Midbrain (tissue), 1 donor: ENCODE measurements around the gene UMAD1.

Experiments used
- DNase-seq: peaks from one replicate; lab custom pipeline; 2025; lab: John Stamatoyannopoulos, UW

UMAD1 gene

DNA sequence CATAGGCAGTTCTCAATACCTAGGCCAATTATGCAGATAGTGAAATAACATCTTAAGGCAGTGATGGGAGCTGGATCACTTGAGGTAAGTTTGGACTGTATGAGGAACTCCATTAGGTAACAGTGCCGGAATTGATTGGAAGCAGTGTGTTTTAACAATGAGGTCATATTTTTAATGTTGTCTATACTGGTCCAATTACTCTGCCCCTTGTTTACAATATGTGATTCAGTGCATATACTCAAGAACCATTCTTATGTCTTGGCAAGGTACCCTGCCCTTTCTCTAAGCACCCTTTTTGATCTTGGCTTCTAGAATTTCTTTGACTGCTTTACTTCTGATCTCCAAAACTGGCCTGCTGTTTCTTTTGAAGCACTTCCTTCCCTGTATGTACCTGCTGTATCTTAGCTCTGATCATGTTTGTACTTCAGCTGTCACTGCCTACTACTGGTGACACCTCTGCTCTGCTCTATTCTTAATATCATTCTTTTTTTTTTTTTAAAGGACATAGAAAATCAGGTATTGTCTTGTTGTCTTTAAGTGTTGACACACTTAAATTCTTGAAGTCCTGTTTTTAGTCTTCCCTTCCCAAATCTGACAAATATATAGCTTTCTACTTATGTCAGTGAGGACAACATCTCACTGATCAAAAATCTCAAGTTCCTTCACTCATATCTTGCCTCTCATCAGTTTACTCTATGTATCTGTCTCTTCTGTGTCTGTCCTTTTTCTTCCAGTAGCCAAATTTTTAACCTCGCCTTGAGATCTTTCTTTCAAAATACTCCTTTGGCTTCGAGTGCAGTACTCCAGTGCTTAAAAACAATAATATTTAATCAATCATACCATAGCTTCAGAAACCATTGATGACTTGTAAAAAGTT lies 124.2 kb downstream of the UMAD1 start:
- no peak for DNase-seq

DNA sequence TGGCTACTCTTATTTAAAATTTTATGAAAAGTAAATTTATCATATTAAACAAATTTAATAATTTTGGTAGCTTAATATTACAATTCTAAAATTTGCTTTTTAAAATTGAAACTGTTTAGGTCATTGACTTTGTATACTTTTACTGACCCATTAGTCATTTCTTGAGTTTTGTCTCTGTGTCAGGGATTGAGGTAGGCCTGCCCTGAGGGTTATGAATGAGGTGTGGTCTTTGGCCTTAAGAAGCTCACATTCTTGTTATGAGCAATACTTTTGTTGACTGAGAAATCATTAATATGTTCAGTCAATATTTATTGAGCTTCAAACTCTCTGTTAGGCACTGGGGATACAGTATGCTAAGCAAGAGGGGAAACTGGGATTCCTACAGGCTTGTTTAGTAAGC lies 124.9 kb downstream of the UMAD1 start:
- no peak for DNase-seq

DNA sequence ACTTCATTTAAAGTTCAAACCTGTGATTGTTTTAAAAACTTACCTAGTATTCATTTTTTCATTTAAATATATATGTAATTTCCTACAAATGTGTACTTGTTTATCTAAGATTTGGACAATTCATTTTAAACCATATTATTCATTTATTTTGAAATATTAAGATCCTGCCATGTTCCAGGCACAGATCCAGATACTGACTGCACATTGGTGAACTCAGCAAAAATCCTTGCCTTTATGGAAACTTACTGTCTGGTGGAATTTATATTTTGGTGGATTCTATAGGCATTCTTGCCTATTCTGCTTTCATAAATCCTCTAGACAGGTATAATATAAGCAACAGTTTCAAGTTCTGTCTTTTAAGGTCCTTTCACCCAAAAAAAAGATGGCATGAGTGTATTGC lies 126.1 kb downstream of the UMAD1 start:
- no peak for DNase-seq

DNA sequence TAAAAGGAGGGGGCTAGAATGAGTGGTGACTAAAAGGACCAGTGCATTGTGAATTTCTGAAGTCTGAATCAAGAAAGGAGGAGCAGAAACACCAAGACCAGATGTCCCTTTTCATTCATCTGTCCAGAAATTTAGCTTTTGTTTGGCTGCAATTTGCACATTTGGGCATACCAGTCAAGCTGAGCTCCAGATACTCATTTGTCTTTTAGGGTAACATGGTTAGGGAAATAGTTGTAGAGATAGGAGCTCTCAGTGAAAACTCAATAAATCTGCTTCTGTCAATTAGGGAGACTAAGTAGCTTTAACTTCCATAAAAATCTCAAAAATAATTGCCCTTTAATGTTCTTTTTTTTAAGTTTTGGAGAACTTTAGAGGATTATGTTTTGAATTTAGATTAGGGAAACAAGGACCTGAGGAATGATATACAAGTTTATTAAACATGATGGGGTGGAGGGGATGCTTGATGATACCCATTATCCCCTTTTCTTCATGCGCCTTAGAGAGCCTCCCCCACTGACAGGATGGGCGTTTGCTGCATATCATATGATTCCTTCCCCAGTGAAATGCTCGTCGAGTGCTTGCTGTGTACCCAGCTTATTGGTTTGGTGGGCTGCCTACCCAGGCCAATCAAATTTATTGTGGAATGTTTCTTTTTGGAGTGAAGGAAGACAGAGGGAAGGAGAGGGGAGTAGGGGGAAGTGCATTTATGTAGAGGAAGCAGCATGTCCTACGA lies 128.6 kb downstream of the UMAD1 start:
- DNase-seq: no peak

DNA sequence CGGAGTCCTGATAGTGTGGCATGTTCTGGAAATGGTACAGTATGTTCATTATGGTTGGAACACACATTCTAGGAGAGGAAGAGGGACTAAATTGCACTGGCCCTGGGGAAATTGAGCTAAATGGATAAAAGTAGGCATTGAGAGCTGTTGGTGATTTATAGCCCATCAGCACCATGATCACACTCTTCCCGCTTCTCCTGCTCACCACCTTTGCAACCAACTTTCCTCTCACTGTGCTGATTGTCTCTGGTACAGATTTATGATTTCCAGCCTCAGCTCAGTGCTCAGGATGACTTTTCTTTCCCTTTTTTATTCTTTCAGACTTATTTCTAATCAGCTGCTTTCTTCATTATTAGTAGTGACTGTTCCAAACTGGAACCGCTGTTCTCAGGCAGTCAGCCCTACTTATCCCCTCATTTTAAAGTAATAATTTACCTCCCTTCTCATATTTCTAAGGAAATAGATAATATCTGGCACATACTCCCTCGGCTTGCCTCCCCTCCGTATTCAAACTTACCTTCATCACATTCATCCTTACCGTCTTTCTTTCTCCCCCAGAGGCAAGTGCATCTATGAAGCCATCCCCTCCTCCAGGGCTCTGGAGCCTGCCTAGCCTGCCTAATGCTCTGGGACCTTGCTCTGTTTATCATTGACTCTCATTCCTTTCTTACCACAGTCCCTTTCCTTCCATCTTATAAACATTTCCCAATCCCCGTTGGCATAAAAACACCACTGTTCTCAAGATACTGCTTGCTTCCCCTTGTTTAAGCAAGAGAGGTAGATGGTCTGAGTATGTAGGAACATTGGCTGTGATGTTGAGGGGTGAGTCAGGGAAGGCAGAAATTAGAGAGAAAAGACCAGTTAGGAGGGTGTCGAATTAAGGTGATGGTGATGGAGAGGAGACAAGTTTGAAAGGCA lies 129.4 kb downstream of the UMAD1 start:
- no peak for DNase-seq

DNA sequence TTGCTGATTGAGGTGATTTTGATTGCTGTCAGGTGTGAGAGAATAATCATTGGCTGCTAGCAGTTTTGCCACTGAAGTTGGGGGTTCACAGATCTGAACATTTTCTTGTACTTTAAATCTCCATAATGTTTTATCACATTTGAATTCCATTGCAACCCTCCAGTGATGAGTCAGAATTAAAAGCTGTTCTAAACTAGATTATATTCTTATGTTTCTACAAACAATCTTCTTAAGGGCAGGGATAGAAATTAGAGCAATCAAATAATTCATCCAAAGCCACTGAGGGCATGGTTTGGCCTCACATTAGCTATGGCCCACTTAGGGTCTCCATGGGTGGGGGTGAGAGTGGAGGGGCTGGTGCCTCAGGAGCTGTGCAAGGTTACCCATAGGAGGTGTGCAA lies 130.9 kb downstream of the UMAD1 start:
- DNase-seq: no peak

DNA sequence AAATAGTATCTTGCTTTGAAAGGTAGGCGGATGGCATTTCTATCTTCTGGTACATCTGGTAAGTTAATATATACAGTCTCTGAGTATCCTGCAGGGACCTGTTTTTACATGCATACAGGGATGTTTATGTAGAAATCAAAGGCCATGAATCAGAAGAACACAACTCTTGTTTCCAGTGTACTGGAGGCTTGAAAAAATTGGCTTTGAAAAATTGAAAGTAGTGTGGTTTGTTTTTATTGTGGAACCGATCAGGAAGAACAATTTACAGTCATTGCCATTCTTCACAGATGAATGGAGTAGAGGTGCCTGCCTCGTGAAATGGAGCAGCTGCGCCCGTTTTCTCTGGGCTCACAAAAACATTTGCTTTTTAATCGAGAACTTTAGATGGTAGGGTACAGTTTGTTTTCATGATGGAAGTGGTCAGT lies 131.9 kb downstream of the UMAD1 start:
- no peak for DNase-seq

DNA sequence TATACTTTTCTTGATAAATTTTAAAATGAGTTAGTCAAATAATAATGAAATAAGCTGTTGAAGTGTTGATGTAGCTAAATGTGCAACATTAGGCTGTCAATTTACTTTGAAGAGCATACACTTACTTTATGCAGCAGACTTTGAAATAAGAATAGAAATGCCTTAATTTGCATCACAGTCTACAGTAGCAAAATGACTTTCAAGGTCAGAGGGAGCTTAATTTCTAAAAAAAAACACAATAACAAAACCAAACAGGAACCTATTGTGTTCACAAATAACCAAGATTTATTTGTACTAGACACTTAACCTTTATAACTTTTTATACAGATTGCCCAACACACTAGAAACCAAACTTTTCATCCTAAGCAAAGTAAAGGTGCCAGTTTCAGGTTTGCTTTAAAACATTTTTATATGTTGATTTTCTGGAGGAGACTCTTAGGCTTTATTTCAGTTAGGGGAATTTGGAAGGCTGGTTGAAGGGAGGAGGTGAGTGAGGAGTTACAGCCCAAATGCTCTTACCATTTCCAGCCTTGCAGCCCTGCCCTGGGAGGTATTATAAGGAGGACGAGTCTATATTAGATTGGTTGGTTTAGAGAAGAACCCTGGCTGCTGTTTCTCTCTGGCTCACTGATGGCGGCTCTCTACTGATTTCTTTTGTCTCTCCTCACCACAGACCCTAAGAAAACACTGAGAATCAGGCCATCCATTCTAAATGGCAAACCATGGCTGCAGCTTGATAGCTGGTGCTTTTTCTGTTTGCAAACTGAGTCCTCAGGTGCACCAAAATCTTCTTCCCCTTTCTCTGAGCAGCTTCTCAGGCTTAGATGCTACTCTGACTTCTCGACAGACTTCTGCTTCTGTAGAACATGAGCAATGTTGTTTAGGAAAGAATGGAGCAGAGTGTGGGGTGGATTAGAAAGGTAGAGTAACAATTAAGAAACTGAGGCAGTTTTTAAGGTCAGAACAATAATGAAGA lies 133.1 kb downstream of the UMAD1 start:
- DNase-seq: no peak

DNA sequence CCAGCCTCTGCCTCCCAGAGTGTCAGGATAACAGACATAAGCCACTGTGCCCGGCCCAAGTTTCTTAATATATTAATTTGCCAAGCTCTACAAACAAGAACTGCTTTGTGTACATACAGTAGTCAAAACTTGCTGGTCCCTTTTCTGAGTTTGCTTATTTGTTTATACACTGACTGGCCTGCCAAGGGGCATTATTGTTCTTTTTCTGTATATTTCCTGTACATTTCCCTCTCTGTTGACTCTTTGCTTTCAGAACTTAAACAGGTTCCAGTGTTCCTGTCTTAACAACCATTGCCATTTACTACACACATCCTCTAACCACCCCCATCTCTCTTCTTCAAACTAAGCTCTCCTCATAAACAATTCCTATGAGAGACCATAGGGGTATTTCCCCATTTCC lies 139.3 kb downstream of the UMAD1 start:
- DNase-seq: no peak

DNA sequence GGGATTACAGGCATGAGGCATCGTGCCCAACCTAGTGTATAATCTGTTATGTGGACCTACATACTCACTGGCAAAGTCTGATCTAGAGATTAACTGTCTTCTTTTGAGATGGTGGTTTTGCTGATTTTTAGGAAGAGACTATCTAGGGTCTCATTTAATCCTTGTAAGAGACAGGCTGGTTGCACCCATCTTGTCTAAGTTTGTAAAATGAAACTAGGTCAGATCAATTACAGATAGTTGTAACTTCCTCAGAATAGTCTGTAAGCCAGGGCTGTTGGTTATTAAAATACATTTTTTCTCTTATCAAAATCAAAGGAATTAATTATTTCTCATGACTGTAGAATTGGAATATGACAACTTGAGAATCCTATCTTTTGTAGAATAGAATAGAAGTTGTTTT lies 142.4 kb downstream of the UMAD1 start:
- DNase-seq: no peak

DNA sequence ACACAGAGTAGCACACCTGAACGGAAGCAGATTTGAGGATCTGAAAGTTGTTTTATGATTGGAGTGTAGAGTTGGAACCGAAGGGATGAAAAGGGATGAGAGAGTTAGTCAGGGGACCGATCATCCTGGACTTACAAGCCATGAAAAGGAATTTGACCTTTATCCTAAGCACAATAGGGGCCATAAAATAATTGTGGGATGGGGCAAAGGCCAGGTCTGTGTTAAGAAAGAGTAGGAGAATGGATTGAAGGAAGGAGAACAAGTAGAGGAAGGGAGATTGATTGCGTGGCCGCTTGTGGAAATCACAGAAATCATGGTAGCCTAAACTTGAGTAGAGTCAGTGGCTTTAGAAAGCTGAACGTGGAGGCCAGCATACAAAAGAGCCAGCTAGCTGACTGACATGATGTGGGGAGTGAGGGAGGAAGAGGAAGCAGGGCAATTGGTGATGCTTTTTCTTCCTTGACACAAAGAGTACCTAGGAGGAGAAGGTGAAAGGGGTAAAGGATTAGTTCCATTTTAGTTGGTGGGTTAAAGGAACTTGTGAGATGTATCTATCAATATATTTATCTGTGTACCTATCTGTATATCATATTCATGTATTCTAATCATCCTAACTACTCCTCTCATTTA lies 144.9 kb downstream of the UMAD1 start:
- DNase-seq: no peak

DNA sequence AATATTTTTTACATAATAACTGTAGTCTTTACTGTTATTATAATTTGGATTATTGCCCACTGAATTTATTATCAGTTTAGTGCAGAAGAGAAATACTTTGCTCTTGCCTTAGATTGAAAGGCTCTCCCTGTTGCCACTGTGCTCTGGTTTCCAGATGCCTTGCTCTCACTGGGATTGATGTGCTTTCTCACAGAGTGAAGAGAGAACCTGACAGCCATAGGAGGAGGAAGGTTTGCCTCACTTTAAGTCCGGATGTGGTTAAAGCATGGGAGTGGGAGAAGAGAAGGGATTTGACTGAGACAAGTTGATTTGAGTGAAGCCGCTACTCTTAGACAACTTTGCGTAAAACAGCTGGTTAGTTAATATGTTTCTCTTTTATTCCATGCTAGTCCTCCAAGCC lies 146.0 kb downstream of the UMAD1 start:
- DNase-seq: no peak

DNA sequence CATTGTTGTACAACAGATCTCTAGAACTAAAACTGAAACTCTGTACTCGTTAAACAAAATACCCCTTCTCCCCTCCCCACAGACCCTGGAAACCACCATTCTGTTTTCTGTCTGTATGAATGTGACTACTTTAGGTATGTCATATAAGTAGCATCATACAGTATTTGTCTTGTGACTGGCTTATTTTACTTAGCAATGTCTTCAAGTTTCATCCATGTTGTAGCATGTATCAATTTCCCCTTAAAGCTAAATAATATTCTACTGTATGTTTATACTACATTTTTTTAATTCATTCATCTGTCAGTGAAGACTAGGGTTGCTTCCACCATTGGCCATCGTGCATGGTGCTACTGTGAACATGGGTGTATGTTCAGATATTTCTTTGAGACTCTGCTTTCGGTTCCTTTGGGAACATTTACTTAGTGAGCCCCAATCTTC lies 149.0 kb downstream of the UMAD1 start:
- DNase-seq: no peak

DNA sequence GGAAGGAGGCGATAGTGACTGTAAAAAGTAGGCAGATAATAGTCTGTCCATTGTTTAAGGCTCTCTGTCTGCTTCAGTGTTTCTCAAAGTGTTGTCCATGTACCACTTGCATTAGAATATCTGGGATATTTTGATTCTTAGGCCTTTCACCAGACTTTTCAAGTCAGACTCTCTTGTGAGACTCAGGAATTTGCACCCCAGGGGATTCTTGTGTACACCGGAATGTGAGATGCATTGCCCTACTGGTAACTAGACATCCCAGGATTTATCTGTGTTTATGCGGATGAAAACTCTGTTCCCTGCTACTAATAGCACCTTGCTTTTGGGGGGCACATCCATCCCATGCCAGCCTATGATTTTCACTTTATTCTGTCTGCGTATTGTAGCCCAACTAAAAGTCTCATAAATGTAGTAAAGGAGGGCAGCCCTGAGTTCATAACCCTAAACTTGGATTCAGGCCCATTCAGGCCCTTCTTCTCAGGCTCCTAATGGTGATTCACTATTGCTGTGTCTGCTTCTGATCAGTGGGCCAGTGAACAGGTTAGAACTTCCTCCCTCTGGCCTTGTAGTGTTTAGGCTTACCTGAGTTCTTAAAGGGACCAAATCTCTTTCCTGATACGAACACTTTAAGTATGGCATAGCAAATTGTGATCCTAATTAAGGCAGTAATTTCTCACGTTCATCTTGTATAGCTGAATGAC lies 149.6 kb downstream of the UMAD1 start:
- DNase-seq: no peak

DNA sequence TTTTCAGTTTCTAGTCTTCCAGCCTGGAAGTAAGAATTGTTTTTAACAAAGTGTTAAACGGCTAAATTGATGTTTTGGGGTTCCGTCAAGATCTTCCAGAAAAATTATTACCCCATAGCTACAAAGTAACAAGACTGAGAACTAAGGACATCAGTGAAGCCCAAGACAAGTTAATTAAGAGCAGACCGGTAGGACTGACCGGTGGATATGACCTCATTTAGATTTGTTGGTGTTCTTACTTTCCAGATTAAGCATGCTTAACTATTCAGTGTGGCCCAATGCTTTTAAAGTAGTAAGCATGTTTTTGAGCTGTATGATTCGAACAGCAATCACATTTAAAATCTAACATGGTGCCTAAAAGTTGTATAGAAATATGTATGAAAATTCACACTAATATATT lies 151.0 kb downstream of the UMAD1 start:
- DNase-seq: no peak

DNA sequence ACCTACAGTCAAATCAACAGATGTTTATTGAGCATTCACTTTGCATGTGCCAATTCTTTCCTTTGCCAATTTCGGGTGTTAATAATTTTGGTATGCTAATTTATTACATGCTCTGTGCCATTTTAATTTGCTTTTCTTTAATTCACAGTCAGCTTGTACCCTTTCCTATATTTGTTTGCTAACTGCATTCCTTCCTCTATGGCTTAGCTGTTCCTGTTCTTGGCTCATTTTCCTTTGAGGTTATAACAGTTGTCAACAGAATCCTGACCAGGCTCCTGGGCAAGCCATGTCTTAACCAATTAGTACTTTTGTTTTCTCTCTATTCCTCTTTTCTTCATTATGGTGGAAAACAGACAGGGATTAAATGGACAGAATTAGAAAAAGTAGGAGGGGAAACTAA lies 151.5 kb downstream of the UMAD1 start:
- DNase-seq: no peak

DNA sequence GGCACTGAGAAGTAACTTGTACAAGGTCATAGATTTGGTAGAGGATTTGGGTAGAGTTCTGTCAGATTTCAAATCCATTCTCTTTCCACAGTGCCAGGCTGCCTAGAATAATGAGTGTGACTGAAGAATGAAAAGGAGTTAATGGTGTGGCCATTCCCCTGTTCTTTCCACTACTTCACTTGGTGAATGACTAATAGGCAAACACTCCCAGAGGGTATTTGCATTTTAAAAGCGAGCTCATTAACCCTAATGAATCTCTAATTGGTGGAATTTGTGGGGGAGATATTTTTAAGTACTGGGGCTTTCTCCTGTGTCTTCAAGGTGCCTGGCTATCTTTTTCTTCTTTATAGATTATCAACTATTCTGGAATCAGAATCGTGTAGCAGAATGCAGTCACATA lies 152.7 kb downstream of the UMAD1 start:
- no peak for DNase-seq

DNA sequence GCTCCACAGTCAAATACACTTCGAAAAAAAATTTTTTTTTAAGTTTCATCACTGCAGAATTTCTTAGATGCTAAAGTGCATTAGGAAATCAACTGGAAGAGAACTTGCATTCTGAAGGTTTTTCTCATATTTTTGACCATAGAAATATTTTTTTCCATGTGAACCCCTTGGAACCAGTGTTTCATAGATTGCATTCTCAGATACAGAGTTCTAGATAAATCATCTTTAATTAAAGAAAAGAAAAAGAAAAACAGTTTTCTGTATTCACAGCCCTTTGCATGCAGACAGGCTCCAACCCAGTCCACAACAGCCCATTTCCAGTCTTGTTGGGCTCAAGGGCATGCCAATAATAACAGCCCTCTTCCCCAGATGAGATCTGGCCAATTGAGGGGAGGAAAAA lies 153.4 kb downstream of the UMAD1 start:
- DNase-seq: no peak

DNA sequence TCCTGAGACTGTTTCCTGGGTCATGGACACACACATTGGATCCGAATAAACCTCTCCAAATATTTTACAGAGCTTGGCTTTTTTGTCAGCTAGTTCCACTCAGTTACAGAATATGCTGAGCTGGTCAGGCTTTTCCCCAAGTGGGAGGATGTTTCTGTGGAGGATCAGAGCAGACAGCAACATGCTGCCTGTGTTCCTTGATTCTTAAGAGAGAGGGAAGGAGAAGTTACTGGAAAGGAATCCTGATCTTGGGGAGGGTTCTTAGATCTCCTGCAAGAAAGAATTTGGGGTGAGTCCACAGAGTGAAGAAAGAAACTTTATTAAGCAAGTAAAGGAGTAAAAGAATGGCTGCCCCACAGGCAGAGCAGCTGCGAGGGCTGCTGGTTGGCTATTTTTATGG lies 154.7 kb downstream of the UMAD1 start:
- no peak for DNase-seq

DNA sequence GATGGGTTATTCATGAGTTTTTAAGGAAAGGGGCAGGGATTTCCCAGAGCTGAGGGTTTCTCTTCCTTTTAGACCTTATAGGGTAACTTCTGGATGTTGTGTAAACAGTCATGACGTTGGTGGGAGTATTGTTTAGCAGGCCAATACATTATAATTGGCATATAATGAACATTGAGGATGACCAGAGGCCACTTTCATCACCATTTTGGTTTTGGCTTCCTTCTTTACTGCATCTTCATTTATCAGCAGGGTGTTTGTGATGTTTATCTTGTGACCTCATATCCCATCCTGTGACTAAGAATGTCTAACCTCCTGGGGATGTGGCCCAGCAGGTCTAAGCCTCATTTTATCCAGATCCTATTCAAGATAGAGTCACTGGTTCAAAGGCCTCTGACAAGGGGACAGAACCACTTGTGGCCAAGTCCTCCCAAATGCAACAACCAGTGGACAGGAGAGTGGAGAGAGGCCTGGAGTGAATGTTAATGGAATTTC lies 155.1 kb downstream of the UMAD1 start:
- no peak for DNase-seq
